CD8-positive, alpha-beta memory T cell (primary cell): ENCODE data around the gene FXYD5. TPM values are rescaled to one million over a fixed set of nuclear protein-coding genes. Genes with fewer than 3 reads are reported as not detected.

Source experiments
- CTCF ChIA-PET: fragments of 350-600 bp; sonication (Branson Sonifier 250); formaldehyde crosslinking; loops from one replicate; lab custom pipeline; 2021; ENCODE audit warnings: antibody characterized with exemption; lab: Charles Lee
- POLR2A ChIA-PET: fragments of 350-600 bp; sonication (Branson Sonifier 250); formaldehyde crosslinking; loops from one replicate; lab custom pipeline; 2021; ENCODE audit warnings: antibody characterized with exemption; lab: Charles Lee
- DNase-seq, 5 donors: peaks; one replicate each; pipeline versions ENCODE4 v3.0.0 to v3.0.0-alpha.2; 2020 to 2022; ENCODE audit warnings: mixed read lengths in 1 of 5
- H3K27ac ChIP-seq: one replicate; pipeline ENCODE4 v1.7.0; 2013; ENCODE audit warnings: low read depth, mild to moderate bottlenecking, low read length, moderate library complexity
- H3K27me3 ChIP-seq: 2 replicates; pipeline ENCODE4 v1.7.0; 2013; ENCODE audit warnings: low read length, mild to moderate bottlenecking; ENCODE audit not compliant: insufficient read depth, poor library complexity, severe bottlenecking
- H3K36me3 ChIP-seq: 2 replicates; pipeline ENCODE4 v1.7.0; 2013; ENCODE audit warnings: mild to moderate bottlenecking, low read length, moderate library complexity; ENCODE audit not compliant: insufficient read depth
- H3K4me1 ChIP-seq: 2 replicates; pipeline ENCODE4 v1.7.0; 2013; ENCODE audit warnings: mild to moderate bottlenecking, low read length, moderate library complexity; ENCODE audit not compliant: insufficient read depth
- H3K4me3 ChIP-seq: 2 replicates; pipeline ENCODE4 v1.7.0; 2013; ENCODE audit warnings: mild to moderate bottlenecking, low read length
- H3K9me3 ChIP-seq: 2 replicates; pipeline ENCODE4 v1.7.0; 2013; ENCODE audit warnings: mild to moderate bottlenecking, low read length
- H3K27ac Mint-ChIP-seq, 8 donors: one replicate each; pipeline ENCODE4 v1.8.0; 2020 to 2021; ENCODE audit warnings: mixed read lengths in 8 of 8, mild to moderate bottlenecking in 6 of 8, inconsistent platforms in 3 of 8, moderate library complexity in 3 of 8
- H3K27me3 Mint-ChIP-seq, 2 donors: one replicate each; pipeline ENCODE4 v1.8.0; 2020 to 2021; ENCODE audit warnings: mixed read lengths in 2 of 2, mild to moderate bottlenecking in 1 of 2, moderate library complexity in 1 of 2
- H3K36me3 Mint-ChIP-seq, 3 donors: one replicate each; pipeline ENCODE4 v1.8.0; 2020 to 2021; ENCODE audit warnings: mixed read lengths in 3 of 3, inconsistent platforms in 1 of 3, mild to moderate bottlenecking in 1 of 3
- H3K4me1 Mint-ChIP-seq, 3 donors: one replicate each; pipeline ENCODE4 v1.8.0; 2020 to 2021; ENCODE audit warnings: mixed read lengths in 3 of 3, inconsistent platforms in 1 of 3, mild to moderate bottlenecking in 1 of 3
- H3K4me3 Mint-ChIP-seq, 7 donors: one replicate each; pipeline ENCODE4 v1.8.0; 2020 to 2021; ENCODE audit warnings: mixed read lengths in 7 of 7, mild to moderate bottlenecking in 6 of 7, moderate library complexity in 4 of 7, inconsistent platforms in 2 of 7
- H3K9me3 Mint-ChIP-seq, 5 donors: one replicate each; pipeline ENCODE4 v1.8.0; 2020 to 2022; ENCODE audit warnings: mixed read lengths in 5 of 5, mild to moderate bottlenecking in 3 of 5, moderate library complexity in 2 of 5, inconsistent platforms in 1 of 5
- polyA plus RNA-seq: library from polyadenylated mRNA; unstranded; fragments of 300-500 nt; fragmentation: Illumina TruSeq; gene quantifications from one replicate; pipeline ENCODE4 v1.2.3, GENCODE V29; 2021
- total RNA-seq, 2 experiments: library from RNA; stranded (reverse); gene quantifications; one replicate each; pipeline ENCODE4 v1.2.3, GENCODE V29; 2021

FXYD5 gene
- total and polyA plus RNA-seq, 3 experiments from 2014 or later = 295 to 560 (median 295) TPM

- peaks cover 73 to 87% (median 83%) of the 10 kb centered on the region in 3 donors for H3K4me1 Mint-ChIP-seq
- H3K9me3 Mint-ChIP-seq = peaks cover 0 to 4% (median 0%) of the 10 kb centered on the region in 5 donors
- Histone ChIP-seq H3K36me3 (no peaks in the 10 kb centered on the region), H3K9me3 (no peaks in the 10 kb centered on the region), H3K27me3 (no peaks in the 10 kb centered on the region), H3K27ac (peak overlapping the region; percentile 44), H3K4me1 (peaks cover 84% of the 10 kb centered on the region), H3K4me3 (no peak overlapping the region)
- H3K27me3 Mint-ChIP-seq = peaks cover 0 to 5% of the 10 kb centered on the region in 2 donors
- ChIA-PET POLR2A (interaction anchor here (1.0 to 1.8 kb wide), 2 partner anchors 8 to 53 kb away, joined by 3 to 4 read pairs; partner anchors contain the start of gene FXYD5), CTCF (interaction anchor here (1.5 to 1.9 kb wide), 2 partner anchors 9 to 140 kb away, joined by 3 to 7 read pairs; no protein-coding TSS in a partner anchor)
- peaks cover 0 to 7% (median 2%) of the 10 kb centered on the region in 3 donors for H3K36me3 Mint-ChIP-seq
- H3K27ac Mint-ChIP-seq = peak overlapping the region; percentile 91 to 99 (median 98)
- peak overlapping the region in 6 of 7 donors; percentile 19 to 69 (median 46) for H3K4me3 Mint-ChIP-seq
- peak; percentile 23 to 58 (median 37) for DNase-seq
Measured at GRCh38 chr19:35207391-35207871, 52.9 kb downstream of the FXYD5 start.

DNA sequence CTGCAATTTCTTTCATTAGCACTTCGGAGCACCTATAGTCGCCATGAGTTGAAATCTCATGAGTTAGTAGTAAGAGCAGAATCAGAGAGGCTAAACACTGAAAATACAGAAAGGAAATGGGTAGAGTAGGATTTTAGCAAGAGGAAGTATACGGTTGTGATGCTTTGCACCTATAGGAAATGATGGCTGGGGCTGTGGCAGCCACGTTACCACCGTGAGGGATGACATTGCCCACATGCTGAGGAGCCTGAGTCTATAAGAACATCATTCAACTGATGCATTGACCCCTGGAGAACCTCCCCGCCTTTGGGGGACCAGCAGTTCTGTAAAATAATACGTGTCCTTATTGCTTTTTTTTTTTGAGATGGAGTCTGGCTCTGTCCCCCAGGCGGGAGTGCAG, 53.6 kb downstream of the FXYD5 start:
- peak overlapping the region in 5 of 7 donors; percentile 1 to 69 (median 44) for H3K4me3 Mint-ChIP-seq
- no peak for DNase-seq
- H3K4me1 Mint-ChIP-seq = peaks cover 71 to 87% (median 86%) of the 10 kb centered on the region in 3 donors
- H3K4me3 ChIP-seq = peak overlapping the region; percentile 16
- no peaks in the 10 kb centered on the region for H3K36me3 ChIP-seq
- H3K27ac ChIP-seq = peak overlapping the region; percentile 44
- no peaks in the 10 kb centered on the region for H3K27me3 ChIP-seq
- POLR2A ChIA-PET = no interaction called here
- H3K36me3 Mint-ChIP-seq = peaks cover 0 to 7% (median 2%) of the 10 kb centered on the region in 3 donors
- H3K9me3 ChIP-seq = no peaks in the 10 kb centered on the region
- H3K27me3 Mint-ChIP-seq = peaks cover 0 to 6% of the 10 kb centered on the region in 2 donors
- peaks cover 0 to 4% (median 0%) of the 10 kb centered on the region in 5 donors for H3K9me3 Mint-ChIP-seq
- peaks cover 91% of the 10 kb centered on the region for H3K4me1 ChIP-seq
- CTCF ChIA-PET = no interaction called here
- H3K27ac Mint-ChIP-seq = peak overlapping the region; percentile 47 to 99 (median 97)

- Mint-ChIP-seq H3K4me3 (no peak overlapping the region), H3K9me3 (peaks cover 0 to 4% (median 0%) of the 10 kb centered on the region in 5 donors), H3K4me1 (peaks cover 74 to 87% (median 86%) of the 10 kb centered on the region in 3 donors), H3K27me3 (peaks cover 0 to 6% of the 10 kb centered on the region in 2 donors), H3K36me3 (peaks cover 0 to 7% (median 2%) of the 10 kb centered on the region in 3 donors), H3K27ac (peak overlapping the region; percentile 75 to 99 (median 92))
- H3K4me3 ChIP-seq = no peak overlapping the region
- H3K36me3 ChIP-seq = no peaks in the 10 kb centered on the region
- no peaks in the 10 kb centered on the region for H3K27me3 ChIP-seq
- POLR2A ChIA-PET = no interaction called here
- DNase-seq = no peak
- CTCF ChIA-PET = no interaction called here
- peaks cover 91% of the 10 kb centered on the region for H3K4me1 ChIP-seq
- no peaks in the 10 kb centered on the region for H3K9me3 ChIP-seq
- H3K27ac ChIP-seq = no peak overlapping the region
Measured at GRCh38 chr19:35209646-35210045, 55.1 kb downstream of the FXYD5 start.

GRCh38 chr19:35211545-35212230, 57.2 kb downstream of the FXYD5 start:
- POLR2A ChIA-PET = interaction anchor here (0.5 to 3.0 kb wide), 16 partner anchors 8 to 368 kb away, joined by 3 to 28 read pairs (median 3); partner anchors contain the start of genes FXYD5, FXYD7 and USF2
- CTCF ChIA-PET = interaction anchor here (0.9 to 1.5 kb wide), 11 partner anchors 11 to 70 kb away, joined by 3 to 9 read pairs (median 4); partner anchors contain the start of gene FXYD5
- H3K27me3 ChIP-seq = no peaks in the 10 kb centered on the region
- no peaks in the 10 kb centered on the region for H3K36me3 ChIP-seq
- H3K4me3 ChIP-seq = peak overlapping the region; percentile 36
- H3K36me3 Mint-ChIP-seq = peaks cover 0 to 7% (median 2%) of the 10 kb centered on the region in 3 donors
- peak overlapping the region; percentile 86 for H3K27ac ChIP-seq
- peaks cover 0 to 6% of the 10 kb centered on the region in 2 donors for H3K27me3 Mint-ChIP-seq
- peaks cover 69 to 86% (median 85%) of the 10 kb centered on the region in 3 donors for H3K4me1 Mint-ChIP-seq
- DNase-seq = peak; percentile 74 to 93 (median 91)
- peak overlapping the region; percentile 98 to 100 (median 99) for H3K27ac Mint-ChIP-seq
- H3K9me3 Mint-ChIP-seq = peaks cover 0 to 4% (median 0%) of the 10 kb centered on the region in 5 donors
- H3K4me3 Mint-ChIP-seq = peak overlapping the region; percentile 66 to 89 (median 78)
- H3K4me1 ChIP-seq = peaks cover 86% of the 10 kb centered on the region
- H3K9me3 ChIP-seq = no peaks in the 10 kb centered on the region

DNA sequence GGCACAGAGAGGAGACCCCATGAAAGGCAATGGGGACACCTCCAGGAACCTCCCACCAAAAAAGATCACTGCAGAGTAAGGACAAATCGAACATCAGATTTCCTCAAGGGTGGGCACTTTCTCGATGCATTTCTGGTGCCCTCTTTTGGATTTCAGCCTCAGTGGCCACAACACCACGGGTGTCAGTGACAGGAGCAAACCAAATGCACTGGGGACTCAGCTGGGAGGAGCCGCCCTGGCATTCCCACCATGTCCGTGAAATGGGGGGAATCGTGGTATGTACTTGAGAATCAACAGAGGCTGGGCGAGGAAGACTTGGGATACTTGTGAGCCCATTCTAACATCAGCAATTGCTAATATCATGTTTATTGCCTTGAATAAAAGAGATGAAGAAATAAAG, 57.7 kb downstream of the FXYD5 start:
- peak in 1 of 5 donors; percentile 50 for DNase-seq
- Histone ChIP-seq H3K27ac (peak overlapping the region; percentile 86), H3K4me3 (peak overlapping the region; percentile 18), H3K4me1 (peaks cover 84% of the 10 kb centered on the region), H3K36me3 (no peaks in the 10 kb centered on the region), H3K9me3 (no peaks in the 10 kb centered on the region), H3K27me3 (no peaks in the 10 kb centered on the region)
- Mint-ChIP-seq H3K27ac (peak overlapping the region; percentile 98 to 100 (median 99)), H3K27me3 (peaks cover 0 to 6% of the 10 kb centered on the region in 2 donors), H3K9me3 (peaks cover 0 to 4% (median 0%) of the 10 kb centered on the region in 5 donors), H3K4me1 (peaks cover 67 to 85% (median 84%) of the 10 kb centered on the region in 3 donors), H3K4me3 (peak overlapping the region; percentile 66 to 89 (median 78)), H3K36me3 (peaks cover 0 to 7% (median 2%) of the 10 kb centered on the region in 3 donors)
- ChIA-PET CTCF (interaction anchor here (0.9 to 1.5 kb wide), 9 partner anchors 10 to 71 kb away, joined by 3 to 9 read pairs (median 4); partner anchors contain the start of gene FXYD5), POLR2A (interaction anchor here (0.6 to 3.0 kb wide), 6 partner anchors 9 to 64 kb away, joined by 3 to 28 read pairs (median 10); partner anchors contain the start of genes FXYD5 and USF2)

DNA sequence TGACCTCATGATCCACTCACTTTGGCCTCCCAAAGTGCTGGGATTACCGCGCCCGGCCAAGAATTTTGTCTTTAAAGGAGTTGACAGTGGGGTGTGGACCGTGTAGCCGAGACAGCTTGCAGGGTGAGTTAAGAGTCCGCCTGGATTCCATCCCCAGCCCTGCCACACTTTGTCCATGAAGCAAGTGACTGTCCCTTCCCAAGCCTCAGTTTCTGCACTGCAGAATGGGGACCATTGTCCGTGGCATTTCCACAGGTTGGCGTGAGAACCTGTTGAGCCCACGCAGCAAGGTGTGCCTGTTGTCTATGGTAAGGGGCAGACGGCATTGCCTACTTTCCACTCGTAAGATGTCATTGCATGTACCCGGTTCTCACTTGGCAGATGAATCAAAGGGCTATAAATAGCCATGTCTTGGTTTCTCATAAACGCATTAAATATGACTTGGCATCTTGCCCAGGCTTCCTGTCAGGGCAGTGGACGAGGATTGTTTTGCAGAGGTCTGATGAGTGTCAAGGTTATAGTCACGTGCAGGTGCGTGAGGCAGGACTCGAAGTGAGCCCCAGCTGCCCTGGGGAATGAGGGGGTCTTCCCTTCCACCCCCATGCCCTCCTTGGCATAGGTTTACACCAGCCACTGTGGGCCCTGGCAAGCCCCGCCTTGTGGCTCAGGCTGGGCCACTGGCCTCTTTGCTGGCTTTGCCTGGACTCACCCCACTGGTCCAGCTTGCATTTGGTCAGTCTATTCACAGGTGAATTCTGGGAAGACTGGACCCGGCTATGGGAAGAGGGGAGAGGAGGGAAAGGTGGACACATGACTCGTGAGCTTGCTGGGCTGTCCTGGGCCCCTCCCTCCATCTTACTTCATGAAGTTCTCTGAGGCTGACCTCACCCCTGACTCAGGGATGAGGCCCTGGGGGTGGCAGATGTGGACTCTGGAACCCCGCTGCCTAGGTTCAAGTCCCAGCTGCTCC, 59.4 kb downstream of the FXYD5 start:
- H3K4me3 ChIP-seq = no peak overlapping the region
- CTCF ChIA-PET = interaction anchor here (0.7 to 2.2 kb wide), 5 partner anchors 10 to 71 kb away, joined by 3 to 8 read pairs (median 3); partner anchors contain the start of gene FXYD7
- peaks cover 55 to 78% (median 70%) of the 10 kb centered on the region in 3 donors for H3K4me1 Mint-ChIP-seq

More for the DNA sequence above, 59.4 kb downstream of the FXYD5 start:
- Histone ChIP-seq H3K36me3 (no peaks in the 10 kb centered on the region), H3K27me3 (no peaks in the 10 kb centered on the region), H3K4me1 (peaks cover 71% of the 10 kb centered on the region), H3K9me3 (no peaks in the 10 kb centered on the region), H3K27ac (peak overlapping the region; percentile 86)
- H3K9me3 Mint-ChIP-seq = peaks cover 0 to 2% (median 0%) of the 10 kb centered on the region in 5 donors
- peak; percentile 59 to 92 (median 91) for DNase-seq
- H3K4me3 Mint-ChIP-seq = peak overlapping the region; percentile 51 to 88 (median 74)
- POLR2A ChIA-PET = interaction anchor here (0.6 to 1.3 kb wide), 3 partner anchors 54 to 70 kb away, joined by 3 to 7 read pairs (median 7); partner anchors contain the start of gene FXYD5
- peaks cover 0 to 7% (median 2%) of the 10 kb centered on the region in 3 donors for H3K36me3 Mint-ChIP-seq
- peaks cover 0 to 6% of the 10 kb centered on the region in 2 donors for H3K27me3 Mint-ChIP-seq
- peak overlapping the region; percentile 98 to 100 (median 99) for H3K27ac Mint-ChIP-seq
